Measurements from ENCODE around the gene PAQR6.

The PAQR6 gene

GRCh38 chr1:156247460-156248322, at the start of gene PAQR6:
PAQR6 (minus strand) TSS chr1:156248056; CDS start chr1:156246731, 1,325 bp downstream.
- no peak for DNase-seq

GRCh38 chr1:156295391-156295947, 47.6 kb upstream of the PAQR6 start, which contains the start of gene GLMP:
GLMP (minus strand) TSS chr1:156295679; CDS start chr1:156295645, 34 bp downstream.
- DNase-seq, result peak; percentile 52

GRCh38 chr1:156293895-156294294, 46.0 kb upstream of the PAQR6 start:
- no peak for DNase-seq

- no peak for DNase-seq
Observed at GRCh38 chr1:156293098-156293434, 45.2 kb upstream of the PAQR6 start.

GRCh38 chr1:156291226-156292061, 43.6 kb upstream of the PAQR6 start:
- DNase-seq, result no peak

GRCh38 chr1:156289857-156290256, 42.0 kb upstream of the PAQR6 start:
- no peak for DNase-seq

- no peak for DNase-seq
Observed at GRCh38 chr1:156286061-156286460, 38.2 kb upstream of the PAQR6 start.

- no peak for DNase-seq
Observed at GRCh38 chr1:156285437-156285836, 37.6 kb upstream of the PAQR6 start.

GRCh38 chr1:156284757-156285156, 36.9 kb upstream of the PAQR6 start:
- no peak for DNase-seq

- no peak for DNase-seq
Observed at GRCh38 chr1:156284112-156284511, 36.3 kb upstream of the PAQR6 start, which contains the start of gene TMEM79. TMEM79 (plus strand) TSS chr1:156284325; CDS start chr1:156285227, 902 bp downstream.

- no peak for DNase-seq
Observed at GRCh38 chr1:156283521-156283920, 35.7 kb upstream of the PAQR6 start.

- peak; percentile 93 for DNase-seq
Observed at GRCh38 chr1:156282479-156283222, 34.8 kb upstream of the PAQR6 start, which contains the start of gene SMG5. SMG5 (minus strand) TSS chr1:156282825; CDS start chr1:156282680, 145 bp downstream.

- DNase-seq, result no peak
Observed at GRCh38 chr1:156281693-156282478, 34.0 kb upstream of the PAQR6 start.

- DNase-seq, result no peak
Observed at GRCh38 chr1:156281281-156281680, 33.4 kb upstream of the PAQR6 start.

GRCh38 chr1:156279837-156280236, 32.0 kb upstream of the PAQR6 start:
- no peak for DNase-seq

GRCh38 chr1:156276966-156277381, 29.1 kb upstream of the PAQR6 start:
- DNase-seq, result no peak

GRCh38 chr1:156276532-156276931, 28.7 kb upstream of the PAQR6 start:
- DNase-seq, result no peak

- DNase-seq, result no peak
Observed at GRCh38 chr1:156270314-156270713, 22.5 kb upstream of the PAQR6 start.

- DNase-seq, result no peak
Observed at GRCh38 chr1:156268336-156268735, 20.5 kb upstream of the PAQR6 start.

GRCh38 chr1:156266051-156266450, 18.2 kb upstream of the PAQR6 start:
- no peak for DNase-seq

- DNase-seq, result no peak
Observed at GRCh38 chr1:156263288-156263655, 15.4 kb upstream of the PAQR6 start.
